Parietal lobe (tissue), 2 donors: ENCODE data around the gene QRICH2. TPM values are rescaled to one million over a fixed set of nuclear protein-coding genes. Genes with fewer than 3 reads are reported as not detected.

ENCODE experiments used
- small RNA-seq: library from RNA; depleted of rRNA; stranded (forward); fragments of <200 nt; gene quantifications from one replicate; pipeline ENCODE3, GENCODE V24; 2014; ENCODE audit warnings: low replicate concordance
- total RNA-seq: library from RNA; depleted of rRNA; stranded (reverse); fragments of >200 nt; gene quantifications from one replicate; pipeline ENCODE4 v1.2.3, GENCODE V29; 2014

Gene QRICH2
- total RNA-seq = 16.6 TPM

GRCh38 chr17:76307966-76308338 is at the start of gene QRICH2:
QRICH2 (minus strand) TSS chr17:76308276; CDS start chr17:76307998, 278 bp downstream.

GRCh38 chr17:76353599-76354316 is 45.7 kb upstream of the QRICH2 start, which contains the start of gene PRPSAP1:
PRPSAP1 (minus strand) TSS chr17:76353916; CDS start chr17:76353703, 213 bp downstream.

GRCh38 chr17:76264755-76265623 is 43.1 kb downstream of the QRICH2 start, which contains the start of gene UBALD2:
UBALD2 (plus strand) TSS chr17:76265348; CDS start chr17:76265506, 158 bp downstream.

GRCh38 chr17:76240461-76241203 is 67.4 kb downstream of the QRICH2 start, which contains the start of gene RNF157:
RNF157 (minus strand) TSS chr17:76240493; CDS start chr17:76240240, 253 bp downstream.

Small RNA genes within 50 kb of the gene (small RNA-seq; reads per million reads assigned to genes)
- gene RF00019 (not detected), gene RNU6-24P (not detected)

Other genes with a start within 250 kb of the QRICH2 start
- 28.2 TPM for gene SRP68, start 235.8 kb downstream of the QRICH2 start, total RNA-seq
- not detected for gene GALR2, start 233.5 kb downstream of the QRICH2 start, total RNA-seq
- not detected for gene ZACN, start 229.1 kb downstream of the QRICH2 start, total RNA-seq
- gene EXOC7, start 204.5 kb downstream of the QRICH2 start, total RNA-seq = 193 TPM
- gene FOXJ1, start 167.0 kb downstream of the QRICH2 start, total RNA-seq = 3.8 TPM
- gene RNF157, start 67.8 kb downstream of the QRICH2 start, total RNA-seq = 37.6 TPM
- 6.3 TPM for gene UBALD2, start 42.9 kb downstream of the QRICH2 start, total RNA-seq
- 86.7 TPM for gene PRPSAP1, start 45.6 kb upstream of the QRICH2 start, total RNA-seq
- 0.94 TPM for gene SPHK1, start 76.3 kb upstream of the QRICH2 start, total RNA-seq
- gene UBE2O, start 144.9 kb upstream of the QRICH2 start, total RNA-seq = 51.6 TPM
- gene AANAT, start 159.3 kb upstream of the QRICH2 start, total RNA-seq = not detected
- 2.5 TPM for gene RHBDF2, start 193.1 kb upstream of the QRICH2 start, total RNA-seq
- 1.3 TPM for gene CYGB, start 229.4 kb upstream of the QRICH2 start, total RNA-seq
- 0.94 TPM for gene PRCD, start 231.8 kb upstream of the QRICH2 start, total RNA-seq